ENCODE data around the gene CD48.

DNA sequence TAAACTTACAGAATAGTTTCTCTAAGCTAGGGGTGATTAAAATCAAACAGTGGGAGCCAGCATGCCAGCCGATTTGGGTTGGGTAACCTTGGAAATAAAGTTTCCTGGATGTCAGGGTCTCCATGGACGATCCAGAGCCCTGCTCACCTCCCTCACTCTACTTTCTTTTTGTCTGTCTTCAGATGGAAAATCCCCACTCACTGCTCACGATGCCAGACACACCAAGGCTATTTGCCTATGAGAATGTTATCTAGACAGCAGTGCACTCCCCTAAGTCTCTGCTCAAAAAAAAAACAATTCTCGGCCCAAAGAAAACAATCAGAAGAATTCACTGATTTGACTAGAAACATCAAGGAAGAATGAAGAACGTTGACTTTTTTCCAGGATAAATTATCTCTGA is 41.3 kb upstream of the CD48 start:
- TF ChIP-seq EZH2 (IDR thresholded peaks at IDR 0.05; ENCODE audit: insufficient read depth, poor library complexity, severe bottlenecking) (no peak), EZH2phosphoT487 (IDR thresholded peaks at IDR 0.05; ENCODE audit: insufficient read depth, low read depth) (no peak)
